Neutrophil (primary cell): ENCODE results near the gene DPF1.

Source experiments
- H3K27ac ChIP-seq: fragments of 200-600 bp; sonication (generic); 2 replicates; pipeline ENCODE4 v1.5.1; 2016; ENCODE audit warnings: mild to moderate bottlenecking, moderate library complexity
- H3K27me3 ChIP-seq: fragments of 200-600 bp; sonication (generic); 2 replicates; pipeline ENCODE4 v1.6.0; 2016; ENCODE audit warnings: mild to moderate bottlenecking
- H3K36me3 ChIP-seq: fragments of 200-600 bp; sonication (generic); 2 replicates; pipeline ENCODE4 v1.5.1; 2017
- H3K4me1 ChIP-seq, 2 experiments: fragments of 200-600 bp in 1 of 2; sonication (generic) in 1 of 2; 1 replicate in 1 of 2; 2 replicates in 1 of 2; pipeline versions ENCODE4 v1.5.1 to v1.6.1; 2013 to 2016; ENCODE audit warnings: low read depth in 1 of 2, low read length in 1 of 2, mild to moderate bottlenecking in 1 of 2, moderate library complexity in 1 of 2; ENCODE audit not compliant: control insufficient read depth in 1 of 2, insufficient read depth in 1 of 2
- H3K4me3 ChIP-seq, 2 experiments: fragments of 200-600 bp in 1 of 2; sonication (generic) in 1 of 2; 1 replicate in 1 of 2; 2 replicates in 1 of 2; pipeline ENCODE4 v1.5.1; 2013 to 2016; ENCODE audit warnings: low read depth in 1 of 2, low read length in 1 of 2, mild to moderate bottlenecking in 1 of 2, moderate library complexity in 1 of 2
- H3K9me3 ChIP-seq: fragments of 200-600 bp; sonication (generic); 2 replicates; pipeline ENCODE4 v1.5.1; 2016
- CTCF ChIP-seq: fragments of 200-600 bp; sonication (generic); IDR thresholded peaks from 2 replicates; pipeline ENCODE4 v1.5.1; 2016; ENCODE audit warnings: antibody characterized with exemption

Gene DPF1

GRCh38 chr19:38175422-38175821, 48.6 kb downstream of the DPF1 start:
- TF ChIP-seq CTCF: no peak
- no peak overlapping the region for H3K27ac ChIP-seq
- H3K9me3 ChIP-seq: no peaks in the 10 kb centered on the region
- H3K27me3 ChIP-seq: no peaks in the 10 kb centered on the region
- H3K36me3 ChIP-seq: no peaks in the 10 kb centered on the region
- H3K4me3 ChIP-seq: no peak overlapping the region
- H3K4me1 ChIP-seq: no peaks in the 10 kb centered on the region

GRCh38 chr19:38173291-38174041, 50.6 kb downstream of the DPF1 start:
- H3K27ac ChIP-seq: no peak overlapping the region
- H3K36me3 ChIP-seq: peaks cover 11% of the 10 kb centered on the region
- no peak overlapping the region for H3K4me3 ChIP-seq
- no peaks in the 10 kb centered on the region for H3K9me3 ChIP-seq
- no peaks in the 10 kb centered on the region for H3K4me1 ChIP-seq
- no peaks in the 10 kb centered on the region for H3K27me3 ChIP-seq
- no peak for TF ChIP-seq CTCF

- TF ChIP-seq CTCF: no peak
- peaks cover 21% of the 10 kb centered on the region for H3K36me3 ChIP-seq
Measured at GRCh38 chr19:38172001-38172400, 52.0 kb downstream of the DPF1 start.

GRCh38 chr19:38170334-38170733, 53.7 kb downstream of the DPF1 start:
- H3K36me3 ChIP-seq: peaks cover 36% of the 10 kb centered on the region
- H3K4me1 ChIP-seq: no peaks in the 10 kb centered on the region
- no peaks in the 10 kb centered on the region for H3K9me3 ChIP-seq
- H3K27me3 ChIP-seq: no peaks in the 10 kb centered on the region
- no peak overlapping the region for H3K27ac ChIP-seq
- H3K4me3 ChIP-seq: no peak overlapping the region
- TF ChIP-seq CTCF: no peak

More at GRCh38 chr19:38172001-38172400, 52.0 kb downstream of the DPF1 start:
- no peak overlapping the region for H3K4me3 ChIP-seq
- H3K4me1 ChIP-seq: no peaks in the 10 kb centered on the region
- no peak overlapping the region for H3K27ac ChIP-seq
- H3K9me3 ChIP-seq: no peaks in the 10 kb centered on the region
- no peaks in the 10 kb centered on the region for H3K27me3 ChIP-seq

GRCh38 chr19:38168637-38169036, 55.4 kb downstream of the DPF1 start:
- Histone ChIP-seq H3K36me3 (peaks cover 53% of the 10 kb centered on the region), H3K27ac (no peak overlapping the region), H3K27me3 (no peaks in the 10 kb centered on the region), H3K4me1 (no peaks in the 10 kb centered on the region), H3K4me3 (no peak overlapping the region), H3K9me3 (no peaks in the 10 kb centered on the region)
- no peak for TF ChIP-seq CTCF
